ENCODE results near the gene DOCK1.

Gene DOCK1

GRCh38 chr10:126969310-126969709, 64.1 kb downstream of the DOCK1 start:
- intact Hi-C loops (cut with DNase I) = no loop called here
- DNase-seq = peak in 24 of 42 donors; percentile 25 to 81 (median 54)

DNA sequence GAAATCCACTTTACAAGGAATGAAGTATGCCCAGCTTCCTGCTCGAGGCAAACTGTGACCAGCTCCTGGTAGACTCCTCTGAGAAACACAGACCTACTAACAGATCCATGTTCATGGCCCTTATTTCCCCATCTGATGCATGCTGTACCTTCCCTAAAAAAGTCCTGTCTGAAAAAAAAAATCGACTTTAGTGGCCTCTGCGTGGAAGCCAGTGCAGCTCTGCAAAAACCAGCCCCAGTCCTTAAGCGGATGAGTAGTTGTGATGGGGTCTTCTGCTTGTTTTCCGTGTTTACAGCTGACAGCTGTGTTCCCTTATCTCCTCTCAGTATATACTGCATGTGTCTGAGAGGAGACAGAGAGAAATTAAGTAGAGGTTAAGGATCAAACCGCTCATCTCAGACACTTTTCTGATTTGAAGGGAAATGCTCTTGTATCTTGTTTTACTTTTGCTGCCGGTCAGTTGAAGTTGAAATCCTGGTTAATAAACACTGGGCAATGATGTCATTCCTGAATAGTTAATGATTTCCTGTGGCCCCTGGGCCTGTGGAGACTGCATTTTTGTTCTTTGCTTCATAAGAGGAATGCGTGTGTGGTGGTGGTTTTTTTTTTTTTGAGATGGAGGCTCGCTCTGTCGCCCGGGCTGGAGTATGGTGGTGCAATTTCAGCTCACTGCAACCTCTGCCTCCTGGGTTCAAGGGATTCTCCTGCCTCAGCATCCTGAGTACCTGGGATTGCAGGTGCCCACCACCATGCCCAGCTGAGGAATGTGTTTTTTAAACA, 67.6 kb downstream of the DOCK1 start:
- intact Hi-C loops (cut with DNase I) = no loop called here

GRCh38 chr10:126975221-126975620, 70.0 kb downstream of the DOCK1 start:
- intact Hi-C loops (cut with DNase I) = no loop called here
- DNase-seq = peak in 31 of 42 donors; percentile 18 to 80 (median 50)

More for the DNA sequence above, 67.6 kb downstream of the DOCK1 start:
- DNase-seq = peak in 1 of 42 donors; percentile 29

DNA sequence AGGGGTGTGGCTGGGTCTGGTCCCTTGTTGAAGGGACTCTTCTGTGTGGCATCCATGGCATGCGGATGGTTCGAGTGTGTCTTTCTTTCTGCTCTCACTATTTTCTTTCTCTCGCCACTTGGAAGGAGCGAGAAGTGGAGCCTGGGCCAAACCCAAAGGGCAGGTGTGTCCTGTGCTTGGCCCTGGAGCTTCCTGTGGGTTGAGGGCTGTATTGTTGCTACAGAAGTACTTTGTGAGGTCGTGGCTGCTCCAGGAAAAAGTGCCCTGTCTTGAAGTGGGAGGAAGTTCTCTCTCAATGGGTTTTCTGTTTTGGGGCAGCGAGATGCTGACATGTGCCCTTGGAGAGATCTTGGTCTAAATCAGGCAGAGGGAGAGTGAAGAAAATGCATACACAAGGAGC, 72.0 kb downstream of the DOCK1 start:
- no peak for DNase-seq
- intact Hi-C loops (cut with DNase I) = no loop called here

GRCh38 chr10:126979311-126979710, 74.1 kb downstream of the DOCK1 start:
- intact Hi-C loops (cut with DNase I) = no loop called here
- DNase-seq = no peak

GRCh38 chr10:126993208-126993607, 88.0 kb downstream of the DOCK1 start:
- no peak for DNase-seq

DNA sequence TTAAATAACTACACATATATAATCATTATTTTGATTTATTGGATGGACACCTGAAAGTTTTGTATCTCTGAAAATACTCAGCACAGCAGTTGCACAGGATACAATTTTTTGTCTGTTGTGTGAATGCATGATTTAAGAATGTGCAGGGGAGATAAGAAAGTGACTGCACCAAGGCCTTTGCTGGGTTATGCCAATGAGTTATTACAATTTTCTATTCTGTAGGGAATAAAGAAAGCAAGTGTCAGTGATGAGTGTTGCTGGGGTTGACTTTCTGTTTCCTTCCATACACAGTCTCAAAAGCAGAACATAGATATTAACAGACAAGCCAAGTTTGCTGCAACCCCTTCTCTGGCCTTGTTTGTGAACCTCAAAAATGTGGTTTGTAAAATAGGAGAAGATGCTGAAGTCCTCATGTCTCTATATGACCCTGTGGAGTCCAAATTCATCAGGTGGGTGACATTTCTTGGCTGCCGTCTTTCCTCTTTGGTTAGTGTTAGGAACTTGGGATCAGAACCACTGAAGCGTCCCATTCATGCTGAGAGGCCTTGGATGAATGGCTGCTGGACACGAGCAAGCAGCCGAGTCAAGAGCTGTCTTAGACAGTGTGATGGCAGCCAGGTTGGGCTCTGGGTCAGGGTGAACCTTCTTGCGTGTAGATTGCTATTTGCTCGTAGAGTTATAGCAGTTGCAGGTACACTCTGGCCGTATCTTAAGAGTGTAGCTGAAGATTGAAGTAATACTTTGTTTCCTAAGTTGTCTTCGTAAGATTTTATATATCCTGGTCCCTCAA, 92.8 kb downstream of the DOCK1 start:
- intact Hi-C loops (cut with DNase I) = no loop called here
- no peak for DNase-seq

More at GRCh38 chr10:126993208-126993607, 88.0 kb downstream of the DOCK1 start:
- intact Hi-C loops (cut with DNase I) = no loop called here

DNA sequence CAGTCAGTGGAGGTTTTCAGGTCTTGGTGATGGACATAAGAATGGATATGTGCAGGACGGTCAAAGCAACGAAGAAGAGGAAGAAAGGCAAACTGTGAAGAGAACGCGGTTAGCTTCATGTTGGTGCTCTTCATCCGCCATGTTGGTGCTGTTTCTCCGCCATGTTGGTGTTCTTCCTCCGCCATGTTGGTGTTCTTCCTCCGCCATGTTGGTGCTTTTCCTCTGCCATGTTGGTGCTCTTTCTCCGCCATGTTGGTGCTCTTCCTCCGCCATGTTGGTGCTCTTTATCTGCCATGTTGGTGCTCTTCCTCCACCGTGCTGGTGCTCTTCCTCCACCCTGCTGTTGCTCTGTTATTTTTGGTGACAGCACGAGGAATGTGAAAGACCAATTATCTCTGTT, 95.4 kb downstream of the DOCK1 start:
- DNase-seq = no peak
- intact Hi-C loops (cut with DNase I) = no loop called here

DNA sequence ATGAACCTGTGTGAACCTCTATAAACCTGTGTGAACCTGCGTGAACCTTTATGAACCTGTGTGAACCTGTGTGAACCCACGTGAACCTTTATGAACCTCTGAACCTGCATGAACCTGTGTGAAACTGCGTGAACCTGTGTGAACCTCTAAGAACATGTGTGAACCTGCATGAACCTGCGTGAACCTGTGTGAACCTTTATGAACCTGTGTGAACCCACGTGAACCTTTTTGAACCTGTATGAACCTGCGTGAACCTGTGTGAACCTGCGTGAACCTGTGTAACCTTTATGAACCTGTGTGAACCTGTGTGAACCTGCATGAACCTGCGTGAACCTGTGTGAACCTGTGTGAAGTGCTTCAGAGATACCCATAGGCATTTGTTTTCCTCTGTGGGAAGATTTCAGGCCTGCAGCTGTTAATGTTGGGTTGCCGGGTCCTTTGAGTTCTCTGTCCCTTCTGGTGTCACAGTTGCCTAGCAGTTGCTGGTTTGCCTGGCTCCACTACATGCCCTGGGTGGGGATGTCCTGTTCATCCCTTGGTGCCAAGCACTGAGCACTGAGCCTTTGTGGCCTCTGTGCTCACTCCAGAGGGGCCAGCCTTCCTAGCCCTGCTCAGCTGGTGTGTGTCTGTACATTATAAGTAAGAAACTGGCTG, 97.9 kb downstream of the DOCK1 start:
- intact Hi-C loops (cut with DNase I) = no loop called here
- DNase-seq = no peak

DNA sequence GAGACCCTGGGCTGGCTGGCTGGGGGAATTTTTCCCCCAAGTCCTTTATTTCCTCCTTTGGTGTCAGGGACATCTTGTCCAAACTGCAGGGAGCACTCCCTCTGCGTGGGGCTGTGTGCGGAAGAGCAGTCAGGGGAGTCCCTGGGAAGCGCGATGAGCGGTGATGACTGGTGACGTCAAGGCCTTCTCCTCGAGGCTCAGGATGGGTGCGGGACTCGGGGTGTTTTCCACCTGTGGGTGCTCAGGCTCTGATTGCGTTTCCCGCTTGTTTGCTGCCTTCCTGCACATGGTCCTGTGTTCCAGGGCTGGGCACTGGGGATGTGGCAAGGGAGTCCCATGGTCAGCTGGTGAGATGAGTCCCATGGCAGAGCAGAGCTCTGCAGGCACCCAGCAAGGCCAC, 101.2 kb downstream of the DOCK1 start:
- intact Hi-C loops (cut with DNase I) = no loop called here
- DNase-seq = peak in 1 of 42 donors; percentile 10

GRCh38 chr10:127009366-127009765, 104.1 kb downstream of the DOCK1 start:
- DNase-seq = no peak
- intact Hi-C loops (cut with DNase I) = no loop called here

DNA sequence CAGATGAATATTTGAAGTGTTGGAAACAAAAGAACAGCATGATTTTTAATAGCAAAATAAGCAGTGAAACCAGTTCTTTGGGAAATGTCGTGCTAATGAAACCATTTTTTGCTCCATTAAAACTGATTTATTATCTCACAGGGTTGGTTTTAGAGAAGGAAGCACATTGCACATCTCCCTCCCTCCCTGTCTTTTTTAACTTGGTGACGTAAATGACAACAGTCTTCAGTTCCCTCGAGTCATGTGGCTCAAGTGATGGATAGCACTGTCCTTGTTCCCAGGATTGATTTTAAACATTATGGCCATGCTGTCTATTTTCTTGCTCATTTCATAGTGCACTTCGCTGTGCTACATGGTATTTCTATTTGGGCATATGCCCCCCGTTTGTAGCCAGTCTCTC, 105.9 kb downstream of the DOCK1 start:
- intact Hi-C loops (cut with DNase I) = no loop called here
- no peak for DNase-seq

DNA sequence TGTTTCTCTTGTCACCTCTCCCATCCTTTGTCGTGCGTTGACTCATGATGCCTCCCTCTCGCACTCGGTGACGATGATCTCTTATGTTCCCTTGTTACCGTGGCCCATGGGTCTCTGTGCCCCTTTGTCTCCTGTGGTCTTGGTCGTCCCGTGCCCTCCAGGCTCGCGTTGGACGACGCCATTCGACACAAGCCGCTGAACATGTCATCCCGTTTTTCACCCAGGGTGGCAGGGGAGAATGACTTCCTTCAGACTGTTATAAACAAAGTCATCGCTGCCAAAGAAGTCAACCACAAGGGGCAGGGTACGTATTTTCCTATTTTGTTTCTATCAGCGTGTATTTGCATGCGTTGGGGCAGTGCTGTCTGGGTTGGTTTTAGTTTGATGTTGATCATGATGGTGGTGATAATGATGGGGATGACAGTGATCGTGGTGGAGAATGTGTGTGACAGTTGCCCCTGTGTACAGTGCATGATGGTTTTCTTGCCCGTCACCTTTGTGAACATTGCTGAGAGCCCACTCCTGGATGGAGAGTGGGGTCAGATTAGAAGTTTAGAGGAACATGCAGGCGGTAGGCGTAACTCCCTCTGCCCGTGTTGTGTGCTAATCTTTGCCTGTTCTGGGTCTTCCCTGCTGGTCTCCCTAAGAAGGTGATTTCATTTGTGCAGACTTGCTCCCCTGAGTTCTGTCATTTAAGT, 107.0 kb downstream of the DOCK1 start:
- peak in 1 of 42 donors; percentile 8 for DNase-seq
- intact Hi-C loops (cut with DNase I) = no loop called here

DNA sequence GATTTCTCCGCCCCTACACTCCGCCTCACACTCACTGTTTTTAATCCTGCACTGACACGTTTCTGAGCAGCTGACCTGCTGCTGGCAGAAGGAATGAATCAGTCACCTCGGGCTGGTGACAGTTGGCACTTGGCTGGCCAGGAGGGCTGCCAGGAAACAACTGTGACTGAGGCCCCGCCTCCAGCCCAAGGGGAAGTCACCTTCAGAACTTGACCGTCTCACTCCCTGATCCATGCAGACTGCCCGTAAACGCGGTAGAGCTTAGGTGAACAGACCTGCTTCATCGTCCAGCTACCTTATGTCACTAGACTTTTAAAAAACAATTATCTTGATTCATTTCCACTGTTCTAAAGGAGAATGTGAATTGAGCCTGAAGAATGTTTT, 107.5 kb downstream of the DOCK1 start:
- peak in 40 of 42 donors; percentile 23 to 89 (median 64) for DNase-seq
- intact Hi-C loops (cut with DNase I) = no loop called here

DNA sequence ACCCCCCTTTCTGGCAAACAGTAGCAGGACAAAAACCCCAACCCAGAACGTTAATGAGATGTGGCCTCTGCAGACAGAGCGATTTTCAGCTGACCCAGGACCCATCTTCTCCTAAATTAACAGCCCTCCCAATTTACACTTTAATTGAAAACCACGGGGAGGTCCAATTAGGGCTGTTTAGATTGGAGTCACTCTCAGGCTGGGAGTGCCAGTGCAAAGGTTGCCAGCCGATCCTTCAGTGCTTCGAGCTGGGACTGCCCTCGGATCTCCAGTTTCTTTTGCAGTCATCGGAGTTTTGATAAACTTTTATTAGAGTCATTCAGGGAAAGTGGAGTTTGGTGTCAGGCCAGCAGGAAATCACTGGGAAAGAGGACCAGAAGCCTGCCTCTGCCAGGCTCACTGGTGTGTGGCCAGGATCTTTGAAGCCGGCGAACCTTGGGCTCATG, 108.0 kb downstream of the DOCK1 start:
- DNase-seq = peak in 2 of 42 donors; percentile 10 to 12
- intact Hi-C loops (cut with DNase I) = no loop called here

DNA sequence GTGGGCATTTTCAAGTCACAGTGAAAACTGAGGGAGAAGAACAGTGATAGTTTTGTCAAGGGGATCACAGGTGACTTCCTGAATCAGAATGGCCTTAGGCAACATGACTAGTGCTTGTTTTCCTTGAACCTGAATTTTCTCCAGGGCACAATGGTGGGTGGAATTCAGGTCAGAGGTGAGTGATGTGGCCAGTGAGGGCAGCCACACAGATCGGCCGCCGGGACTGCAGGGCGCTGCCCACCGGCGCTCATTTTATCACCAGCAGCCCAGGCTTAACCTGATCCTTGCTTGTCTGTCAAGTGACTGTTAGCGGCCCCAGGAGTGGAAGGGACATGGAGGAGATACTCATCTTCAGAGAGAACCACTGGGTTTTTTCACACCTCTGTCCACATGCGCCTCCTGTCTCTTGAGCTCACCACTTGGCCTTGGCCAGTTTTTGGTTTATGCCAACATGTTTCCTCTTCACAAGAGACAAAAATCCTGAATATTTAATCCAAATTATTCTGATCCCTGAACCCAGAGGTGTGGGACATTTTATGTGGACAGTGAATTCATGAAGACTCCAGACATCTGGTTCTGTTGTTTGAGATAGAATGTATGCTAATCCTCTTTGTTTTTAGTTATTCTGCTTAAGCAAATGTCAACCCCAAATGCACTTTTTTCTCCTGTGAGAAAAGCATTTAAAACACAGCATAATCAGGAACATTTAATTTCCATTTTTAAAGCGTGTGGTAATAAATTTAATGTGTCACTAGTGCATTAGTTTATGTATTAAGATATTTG, 108.7 kb downstream of the DOCK1 start:
- intact Hi-C loops (cut with DNase I) = no loop called here
- peak in 2 of 42 donors; percentile 2 to 12 for DNase-seq

DNA sequence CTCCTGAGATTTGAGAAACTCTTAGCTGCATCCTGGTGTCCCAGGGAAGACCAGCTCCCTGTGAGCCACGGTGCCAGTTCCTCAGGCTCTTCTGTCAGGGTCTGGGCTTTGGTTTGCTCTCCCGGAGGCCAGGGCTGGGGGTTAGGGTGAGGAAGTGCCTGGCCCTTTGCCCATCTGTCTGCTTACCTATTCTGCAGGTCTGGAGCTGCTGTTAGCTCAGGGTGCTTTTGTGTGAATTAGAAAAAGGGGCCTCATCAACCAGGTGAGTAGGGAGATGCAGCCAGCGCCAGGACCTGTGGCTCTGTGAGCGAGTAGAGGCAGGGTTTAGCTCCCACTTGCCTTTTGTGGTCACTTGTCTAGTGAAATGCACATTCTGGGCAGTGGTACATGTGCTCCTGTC, 109.4 kb downstream of the DOCK1 start:
- peak in 1 of 42 donors; percentile 8 for DNase-seq
- intact Hi-C loops (cut with DNase I) = no loop called here

DNA sequence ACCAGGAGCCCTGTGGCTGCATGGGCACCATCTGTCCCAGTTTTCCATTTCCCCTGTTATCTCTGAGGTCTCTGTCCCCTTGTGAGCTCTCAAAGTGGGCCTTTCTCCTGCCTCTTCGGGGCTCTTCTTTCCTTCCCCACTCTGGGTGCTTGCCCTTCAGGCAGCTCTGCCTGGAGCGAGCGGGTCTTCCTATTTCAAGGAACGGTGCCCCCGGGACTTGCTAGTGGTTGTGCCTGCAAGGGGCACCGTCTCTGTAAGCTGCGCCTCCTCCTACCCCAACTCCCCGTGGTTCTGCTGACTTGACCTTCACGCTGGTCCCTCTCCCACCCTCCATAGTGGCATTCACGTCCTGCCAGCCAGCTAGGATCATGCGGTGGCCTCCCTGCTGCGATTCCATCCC, 110.1 kb downstream of the DOCK1 start:
- intact Hi-C loops (cut with DNase I) = no loop called here
- no peak for DNase-seq

Measured in head of caudate nucleus (tissue), 42 donors.